Heart left ventricle (tissue), 13 donors: ENCODE data around the gene TEX13C.

Experiments used
- POLR2A ChIP-seq, 2 donors: fragments of 450-650 bp; IDR thresholded peaks; one replicate each; pipeline ENCODE4 v1.6.1; 2017; ENCODE audit warnings: antibody characterized with exemption in 2 of 2, mild to moderate bottlenecking in 2 of 2, moderate library complexity in 2 of 2
- TF ChIP-seq, protein P1 (sequence below), 12 donors: fragments of 200-600 bp; sonication (generic) in 4 of 12; IDR thresholded peaks; one replicate each; pipeline versions ENCODE4 v1.5.0 to v1.8.0; 2018 to 2022; ENCODE audit warnings: antibody characterized with exemption in 12 of 12, mild to moderate bottlenecking in 5 of 12
- donor health status: ischemic (EF 13 %, LVEDD 7.1; RV severe dilation, severe dysfunction).
- donor health status: DM: no; HTN: yes; CAD: no.
- donor health status: DM: no; HTN: no; CAD: no.
- donor health status: ischemic (EF 25% LVEDD 6.9; RV normal size, moderate dysfunction).
- donor health status: ischemic (EF 25% LVEDD 5.7; RV mildly dilated, moderate dysfunction).
- donor health status: ischemic (EF 35%, LVEDD 5.7; RV mildly dilated, moderate dysfunction).
- donor health status: nonischemic (EF 11% LVEDD 7.7; RV severe dilation, severe dysfunction).
- donor health status: DM: yes; HTN: yes; CAD: no.
- donor health status: PGD.
- donor health status: ischemic (EF 29% LVEDD 5.4; RV normal size, mild dysfunction).
- donor health status: nonischemic (EF 23%, LVEDD 6.1; RV moderate dilation, normal function).

GRCh38 chrX:125327891-125328290 is 8.2 kb downstream of the TEX13C start:
- TF ChIP-seq, protein P1, sequence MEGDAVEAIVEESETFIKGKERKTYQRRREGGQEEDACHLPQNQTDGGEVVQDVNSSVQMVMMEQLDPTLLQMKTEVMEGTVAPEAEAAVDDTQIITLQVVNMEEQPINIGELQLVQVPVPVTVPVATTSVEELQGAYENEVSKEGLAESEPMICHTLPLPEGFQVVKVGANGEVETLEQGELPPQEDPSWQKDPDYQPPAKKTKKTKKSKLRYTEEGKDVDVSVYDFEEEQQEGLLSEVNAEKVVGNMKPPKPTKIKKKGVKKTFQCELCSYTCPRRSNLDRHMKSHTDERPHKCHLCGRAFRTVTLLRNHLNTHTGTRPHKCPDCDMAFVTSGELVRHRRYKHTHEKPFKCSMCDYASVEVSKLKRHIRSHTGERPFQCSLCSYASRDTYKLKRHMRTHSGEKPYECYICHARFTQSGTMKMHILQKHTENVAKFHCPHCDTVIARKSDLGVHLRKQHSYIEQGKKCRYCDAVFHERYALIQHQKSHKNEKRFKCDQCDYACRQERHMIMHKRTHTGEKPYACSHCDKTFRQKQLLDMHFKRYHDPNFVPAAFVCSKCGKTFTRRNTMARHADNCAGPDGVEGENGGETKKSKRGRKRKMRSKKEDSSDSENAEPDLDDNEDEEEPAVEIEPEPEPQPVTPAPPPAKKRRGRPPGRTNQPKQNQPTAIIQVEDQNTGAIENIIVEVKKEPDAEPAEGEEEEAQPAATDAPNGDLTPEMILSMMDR (IDR thresholded peaks at IDR 0.05), result no peak
- no peak for TF ChIP-seq POLR2A (IDR thresholded peaks at IDR 0.05)
